T-helper 1 cell treated with Interleukin-12 subunit alpha and Interleukin-12 subunit beta and Interleukin-4 antibody, amounts not matched to agents 30 μg/mL and 1 μg/mL, for 36 hours (primary cell): ENCODE measurements around the gene MXD4.
A peak's percentile ranks its signal among the peaks of the same experiment; 100 is the strongest.

ENCODE experiments used
- H3K27ac Mint-ChIP-seq: one replicate; pipeline ENCODE4 v1.8.0; 2021; ENCODE audit warnings: mild to moderate bottlenecking, mixed read lengths
- H3K27me3 Mint-ChIP-seq: one replicate; pipeline ENCODE4 v1.8.0; 2021; ENCODE audit warnings: low read depth, mixed read lengths
- H3K36me3 Mint-ChIP-seq: one replicate; pipeline ENCODE4 v1.8.0; 2021; ENCODE audit warnings: low read depth, mixed read lengths
- H3K4me1 Mint-ChIP-seq: one replicate; pipeline ENCODE4 v1.8.0; 2021; ENCODE audit warnings: low read depth, mixed read lengths
- H3K4me3 Mint-ChIP-seq: one replicate; pipeline ENCODE4 v1.8.0; 2021; ENCODE audit warnings: mild to moderate bottlenecking, moderate library complexity, mixed read lengths
- H3K9me3 Mint-ChIP-seq: one replicate; pipeline ENCODE4 v1.8.0; 2021; ENCODE audit warnings: mixed read lengths

The MXD4 gene, protein sequence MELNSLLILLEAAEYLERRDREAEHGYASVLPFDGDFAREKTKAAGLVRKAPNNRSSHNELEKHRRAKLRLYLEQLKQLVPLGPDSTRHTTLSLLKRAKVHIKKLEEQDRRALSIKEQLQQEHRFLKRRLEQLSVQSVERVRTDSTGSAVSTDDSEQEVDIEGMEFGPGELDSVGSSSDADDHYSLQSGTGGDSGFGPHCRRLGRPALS

DNA sequence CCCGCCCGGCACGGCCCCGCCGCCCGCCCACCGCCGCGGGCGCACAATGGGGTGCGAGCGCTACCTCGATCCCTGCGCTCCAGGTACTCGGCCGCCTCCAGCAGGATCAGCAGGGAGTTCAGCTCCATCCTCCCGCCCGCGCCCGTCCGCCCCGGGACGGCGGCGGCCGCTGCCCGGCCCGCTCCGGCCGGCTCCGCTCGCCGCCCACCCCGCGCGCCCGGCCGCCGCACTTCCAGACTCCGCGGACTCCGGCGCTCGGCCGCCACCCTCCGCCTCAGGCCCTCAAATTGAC lies at the start of gene MXD4:
MXD4 (minus strand) TSS at position 257 of the 292 bp plus-strand sequence; CDS start at position 128, 129 bp downstream.
- Mint-ChIP-seq H3K4me3 (peak within 1 kb of the TSS; percentile 74), H3K27me3 (no peaks in the 10 kb centered on the region), H3K9me3 (no peaks in the 10 kb centered on the region), H3K27ac (peak within 1 kb of the TSS; percentile 67), H3K4me1 (no peaks in the 10 kb centered on the region), H3K36me3 (no peaks in the 10 kb centered on the region)

DNA sequence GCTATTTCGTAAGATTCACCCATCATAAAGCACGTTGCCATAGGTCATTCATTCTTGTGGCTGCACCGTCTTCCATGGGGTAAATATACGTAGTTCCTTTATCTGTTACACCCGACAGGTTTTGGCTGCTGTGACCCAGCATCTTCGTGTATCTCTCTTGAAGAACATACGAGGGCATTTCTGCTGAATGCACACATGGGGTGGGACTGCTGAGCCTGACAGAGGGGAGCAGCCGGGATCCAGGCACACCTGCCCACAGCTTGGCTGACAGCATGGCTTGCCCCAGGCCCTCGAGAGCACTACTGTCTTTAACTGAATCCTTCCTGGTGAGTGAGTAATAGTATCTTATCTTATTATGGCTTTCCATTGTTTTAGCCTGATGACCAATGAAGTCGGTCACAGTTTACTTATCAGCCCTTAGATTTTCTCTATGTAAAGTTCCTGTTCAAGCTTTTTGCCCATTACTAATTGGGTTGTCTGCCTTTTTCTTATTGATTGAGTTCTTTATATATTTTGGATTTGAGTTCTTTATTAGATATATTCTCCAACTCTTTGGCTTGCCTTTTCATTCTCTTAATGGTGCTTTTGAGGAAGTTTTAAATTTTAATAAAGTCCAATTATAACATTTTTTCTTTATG lies 45.0 kb upstream of the MXD4 start:
- H3K36me3 Mint-ChIP-seq, result peaks cover 3% of the 10 kb centered on the region
- no peak overlapping the region for H3K4me3 Mint-ChIP-seq
- H3K27ac Mint-ChIP-seq, result no peak overlapping the region
- no peaks in the 10 kb centered on the region for H3K4me1 Mint-ChIP-seq
- peaks cover 5% of the 10 kb centered on the region for H3K27me3 Mint-ChIP-seq
- H3K9me3 Mint-ChIP-seq, result peaks cover 9% of the 10 kb centered on the region

DNA sequence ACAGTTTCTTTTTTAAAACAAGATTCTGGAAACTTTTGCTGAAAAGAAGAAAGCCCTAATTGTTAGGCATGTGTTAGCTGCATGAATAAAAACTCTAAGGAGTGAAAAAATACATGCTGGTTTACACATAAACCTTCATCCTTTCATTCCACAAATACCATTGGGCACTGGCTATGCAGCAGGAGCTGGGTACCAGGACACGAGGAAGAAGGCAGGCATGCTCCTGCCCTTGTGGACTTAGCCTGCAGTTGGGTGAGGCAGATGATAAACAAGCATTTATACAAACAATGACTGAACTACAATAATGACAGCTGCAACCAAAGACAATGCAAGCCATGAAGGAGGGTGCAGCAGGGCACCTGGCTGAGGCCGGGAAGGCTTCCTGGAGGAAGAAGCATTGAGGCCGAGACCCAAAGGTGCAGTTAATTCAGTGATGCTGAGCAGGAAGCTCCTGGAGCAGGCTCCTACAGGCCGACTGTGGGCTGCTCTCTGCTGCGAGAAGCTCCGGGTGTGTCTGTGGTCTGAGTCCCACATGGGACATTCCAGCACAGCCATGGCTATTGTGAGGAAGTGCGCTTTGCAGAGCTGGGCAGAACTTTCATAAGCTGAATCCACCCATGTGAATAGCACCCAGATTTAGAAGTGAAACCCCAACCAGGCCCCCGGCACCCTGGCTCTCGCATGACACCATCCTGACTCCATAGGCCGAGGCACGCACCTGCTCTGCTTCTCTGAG lies 44.0 kb upstream of the MXD4 start:
- H3K27me3 Mint-ChIP-seq, result peaks cover 5% of the 10 kb centered on the region
- H3K27ac Mint-ChIP-seq, result no peak overlapping the region
- H3K4me3 Mint-ChIP-seq, result no peak overlapping the region
- peaks cover 3% of the 10 kb centered on the region for H3K36me3 Mint-ChIP-seq
- peaks cover 9% of the 10 kb centered on the region for H3K9me3 Mint-ChIP-seq
- H3K4me1 Mint-ChIP-seq, result no peaks in the 10 kb centered on the region

DNA sequence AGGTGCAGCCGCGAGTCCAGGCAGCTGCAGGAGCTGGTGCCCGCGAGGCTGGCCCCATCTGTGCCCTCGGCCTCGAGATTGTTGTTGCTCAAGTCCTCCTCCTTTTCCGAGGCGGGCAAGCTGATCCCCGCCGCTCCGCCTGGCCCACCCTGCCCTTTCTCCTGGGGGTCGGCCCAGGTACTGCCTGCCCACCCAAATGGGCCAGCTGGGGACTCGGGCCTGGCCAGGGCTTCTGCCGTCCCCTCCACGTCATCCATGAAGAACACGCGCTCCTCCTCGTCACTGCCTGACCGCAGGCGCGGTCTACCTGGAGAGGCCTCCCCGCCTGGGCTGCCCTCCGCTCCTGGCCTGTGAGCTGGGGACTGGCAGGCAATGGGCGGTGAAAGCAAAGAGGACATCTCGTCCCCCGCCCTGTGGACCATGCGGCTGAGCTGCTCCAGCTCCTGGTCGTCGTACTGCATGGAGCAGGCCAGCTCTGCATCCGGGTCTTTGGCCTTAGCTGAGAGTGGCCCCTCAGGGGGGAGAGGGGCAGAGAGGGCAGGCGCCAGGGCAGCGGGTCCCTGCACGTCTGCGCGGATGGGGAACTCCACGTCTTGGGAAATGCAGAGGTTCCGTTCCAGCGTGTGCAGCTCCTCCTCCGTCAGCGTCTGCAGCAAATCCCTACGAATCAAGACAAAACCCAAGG lies 43.1 kb upstream of the MXD4 start:
- Mint-ChIP-seq H3K4me1 (no peaks in the 10 kb centered on the region), H3K4me3 (no peak overlapping the region), H3K27me3 (peaks cover under 1% of the 10 kb centered on the region), H3K9me3 (peaks cover 4% of the 10 kb centered on the region), H3K27ac (no peak overlapping the region), H3K36me3 (peaks cover under 1% of the 10 kb centered on the region)

DNA sequence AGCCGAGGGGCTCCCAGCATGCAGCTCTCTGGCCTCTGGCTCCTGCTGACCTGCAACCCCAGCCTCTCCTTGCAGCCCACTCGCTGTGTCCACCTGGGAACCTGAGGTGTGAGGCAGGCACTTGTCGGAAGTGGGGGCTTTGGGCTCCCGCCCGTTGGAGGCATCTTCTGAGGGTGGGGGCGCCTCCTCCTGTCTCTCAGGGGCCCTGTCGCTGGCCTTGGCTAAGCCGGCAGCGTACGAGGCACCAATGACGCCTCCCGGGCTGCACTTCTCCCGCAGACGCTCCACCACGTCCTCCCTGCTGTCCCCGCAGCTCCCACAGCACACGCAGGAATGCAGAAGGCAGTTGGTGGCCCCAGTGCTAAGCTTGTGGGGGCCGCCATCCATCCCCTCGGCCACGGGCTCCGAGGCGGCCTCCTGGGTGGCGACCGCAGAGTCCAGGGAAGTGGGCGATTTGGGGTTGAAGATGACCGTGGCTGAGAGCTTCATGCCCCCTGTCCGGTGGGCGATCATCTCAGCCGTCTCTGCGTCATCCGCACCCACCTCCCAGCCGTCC lies 42.5 kb upstream of the MXD4 start:
- H3K36me3 Mint-ChIP-seq, result no peaks in the 10 kb centered on the region
- H3K4me1 Mint-ChIP-seq, result no peaks in the 10 kb centered on the region
- no peak overlapping the region for H3K27ac Mint-ChIP-seq
- H3K4me3 Mint-ChIP-seq, result no peak overlapping the region
- peaks cover 3% of the 10 kb centered on the region for H3K9me3 Mint-ChIP-seq
- no peaks in the 10 kb centered on the region for H3K27me3 Mint-ChIP-seq

DNA sequence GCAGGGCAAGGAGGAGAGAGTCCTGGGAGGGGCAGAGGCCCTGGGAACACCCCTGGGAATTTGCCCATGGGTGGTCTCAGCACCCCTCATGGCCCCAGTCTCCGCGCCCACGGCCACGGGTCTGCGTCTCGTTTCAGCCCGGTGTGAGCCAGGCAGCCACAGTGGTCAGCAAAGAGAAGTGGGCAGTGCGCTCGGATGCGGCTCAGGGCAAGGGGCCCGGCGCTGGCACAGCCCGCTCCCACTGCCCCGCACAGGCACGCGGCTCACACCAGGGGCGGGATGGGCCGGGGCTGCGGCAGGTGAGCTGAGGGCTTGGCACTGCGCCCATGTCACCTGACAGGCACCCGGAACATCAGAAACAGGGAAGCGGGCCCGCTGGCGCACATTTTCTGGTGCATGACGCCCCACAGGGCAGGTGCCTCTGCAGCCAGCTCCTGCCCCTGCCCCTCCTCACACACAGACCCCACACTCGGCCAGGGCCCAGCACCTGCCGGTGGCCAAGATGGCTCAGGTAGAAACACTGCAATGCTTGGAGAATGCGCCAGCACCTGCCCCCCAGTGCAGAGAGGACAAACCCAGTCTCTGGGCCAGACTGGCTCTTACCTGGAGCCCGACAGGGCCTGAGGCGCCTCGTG lies 41.9 kb upstream of the MXD4 start:
- no peaks in the 10 kb centered on the region for H3K27me3 Mint-ChIP-seq
- H3K4me3 Mint-ChIP-seq, result no peak overlapping the region
- H3K36me3 Mint-ChIP-seq, result no peaks in the 10 kb centered on the region
- peaks cover 3% of the 10 kb centered on the region for H3K9me3 Mint-ChIP-seq
- H3K27ac Mint-ChIP-seq, result no peak overlapping the region
- H3K4me1 Mint-ChIP-seq, result no peaks in the 10 kb centered on the region

DNA sequence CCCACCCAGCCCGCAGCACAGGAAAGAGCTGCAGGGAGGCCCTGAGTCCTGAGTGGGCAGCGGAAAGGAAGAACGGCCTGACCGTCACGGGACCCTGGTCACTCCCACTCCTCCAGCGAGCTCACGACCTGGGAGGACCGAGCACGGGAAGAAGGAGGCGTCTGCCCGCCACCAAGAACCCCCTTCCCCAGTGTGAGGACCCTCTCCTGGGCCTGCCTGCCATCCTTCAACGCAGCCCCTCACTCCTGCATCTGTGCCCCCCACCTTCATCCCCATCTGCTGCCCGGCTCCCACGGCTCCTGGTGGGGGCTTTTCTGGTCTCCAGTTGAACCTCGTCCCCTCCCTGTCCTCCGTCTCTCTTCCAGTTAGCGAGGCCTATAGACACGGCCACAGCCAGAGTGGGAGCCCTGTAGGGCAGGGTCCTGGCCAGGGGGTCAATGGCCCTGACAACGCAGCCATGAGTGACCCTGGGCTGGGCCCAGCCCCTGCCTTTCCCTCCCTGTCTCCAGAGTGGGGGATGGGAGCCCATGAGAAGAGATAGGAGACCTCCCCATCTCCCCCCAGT lies 41.3 kb upstream of the MXD4 start:
- no peak overlapping the region for H3K27ac Mint-ChIP-seq
- H3K4me1 Mint-ChIP-seq, result no peaks in the 10 kb centered on the region
- peaks cover 3% of the 10 kb centered on the region for H3K9me3 Mint-ChIP-seq
- no peaks in the 10 kb centered on the region for H3K27me3 Mint-ChIP-seq
- no peak overlapping the region for H3K4me3 Mint-ChIP-seq
- H3K36me3 Mint-ChIP-seq, result no peaks in the 10 kb centered on the region

DNA sequence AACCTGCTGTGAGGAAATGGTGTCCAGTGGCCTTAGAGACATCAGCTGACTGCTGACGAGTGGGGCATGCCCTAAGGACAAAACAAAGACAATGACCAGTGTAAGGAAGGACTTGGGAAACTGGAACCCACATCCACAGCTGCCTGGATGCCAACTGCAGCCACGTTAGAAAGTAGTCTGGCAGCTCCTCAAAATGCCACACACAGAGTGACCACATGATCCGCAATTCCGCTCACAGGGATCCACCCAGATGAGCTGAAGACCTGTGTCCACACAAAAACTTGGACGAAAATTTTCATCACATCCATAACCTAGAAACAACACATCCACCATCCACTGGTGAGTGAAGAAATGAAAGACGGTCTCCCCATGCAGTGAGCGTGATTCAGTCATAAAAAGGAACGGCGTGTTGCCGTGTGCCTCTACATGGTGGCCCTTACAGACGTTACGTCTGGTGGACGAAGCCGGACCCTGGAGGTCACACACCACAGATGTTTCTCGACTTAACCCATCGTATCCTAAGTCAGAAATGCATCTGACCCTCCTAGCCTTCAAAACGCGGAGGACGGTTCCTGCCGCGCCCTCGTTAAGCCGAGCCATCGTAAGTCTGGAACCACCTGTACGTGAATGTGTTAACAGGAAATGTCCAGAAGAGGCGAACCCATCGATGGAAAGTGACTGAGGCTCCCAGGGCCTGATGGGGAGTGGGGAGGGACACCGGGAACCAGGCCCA lies 40.6 kb upstream of the MXD4 start:
- H3K27ac Mint-ChIP-seq, result no peak overlapping the region
- H3K4me3 Mint-ChIP-seq, result no peak overlapping the region
- H3K36me3 Mint-ChIP-seq, result peaks cover 1% of the 10 kb centered on the region
- H3K4me1 Mint-ChIP-seq, result no peaks in the 10 kb centered on the region
- no peaks in the 10 kb centered on the region for H3K27me3 Mint-ChIP-seq
- peaks cover 3% of the 10 kb centered on the region for H3K9me3 Mint-ChIP-seq

DNA sequence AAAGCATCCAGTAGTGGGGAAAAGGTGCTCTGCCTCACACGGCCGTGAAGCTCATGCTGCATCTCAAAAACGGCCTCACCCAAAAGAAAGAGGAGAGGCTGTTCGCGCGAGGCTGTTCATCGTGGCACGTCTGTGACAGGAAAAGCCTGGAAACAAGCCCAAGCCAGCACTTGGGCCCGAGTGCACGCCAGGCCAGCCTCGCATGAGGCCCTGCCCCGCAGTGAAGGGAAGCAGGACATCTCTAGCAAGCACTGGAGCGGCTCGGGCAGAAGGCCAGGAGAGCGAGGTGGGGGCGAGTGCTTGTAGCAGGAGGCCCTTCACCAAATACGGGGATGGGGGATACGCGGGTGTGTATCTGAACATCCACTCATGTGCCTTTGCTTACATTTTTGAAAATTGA lies 39.9 kb upstream of the MXD4 start:
- peaks cover 3% of the 10 kb centered on the region for H3K36me3 Mint-ChIP-seq
- no peaks in the 10 kb centered on the region for H3K27me3 Mint-ChIP-seq
- no peaks in the 10 kb centered on the region for H3K4me1 Mint-ChIP-seq
- H3K27ac Mint-ChIP-seq, result no peak overlapping the region
- no peak overlapping the region for H3K4me3 Mint-ChIP-seq
- peaks cover 2% of the 10 kb centered on the region for H3K9me3 Mint-ChIP-seq

DNA sequence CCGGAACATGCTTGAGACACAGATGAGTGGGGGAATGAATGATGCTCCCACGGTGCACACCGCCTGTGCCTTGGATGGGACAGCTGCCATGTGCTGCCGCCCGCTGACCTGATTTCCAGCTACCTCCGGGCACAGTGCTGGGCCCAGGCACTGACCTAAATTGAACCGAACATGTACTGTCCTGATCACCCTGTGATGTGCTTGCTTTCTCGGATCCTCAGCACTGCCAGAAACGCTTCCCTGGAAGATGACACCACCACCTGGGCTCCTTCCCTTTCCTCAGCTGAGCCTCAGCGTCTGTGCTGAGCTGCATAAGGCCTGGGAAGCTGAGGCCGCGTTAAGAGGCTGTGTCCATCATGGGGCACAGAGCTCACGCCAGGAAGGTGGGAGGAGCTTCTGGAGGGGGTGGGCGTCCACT lies 39.3 kb upstream of the MXD4 start:
- Mint-ChIP-seq H3K27ac (no peak overlapping the region), H3K4me1 (no peaks in the 10 kb centered on the region), H3K36me3 (peaks cover 3% of the 10 kb centered on the region), H3K27me3 (no peaks in the 10 kb centered on the region), H3K4me3 (no peak overlapping the region), H3K9me3 (no peaks in the 10 kb centered on the region)

DNA sequence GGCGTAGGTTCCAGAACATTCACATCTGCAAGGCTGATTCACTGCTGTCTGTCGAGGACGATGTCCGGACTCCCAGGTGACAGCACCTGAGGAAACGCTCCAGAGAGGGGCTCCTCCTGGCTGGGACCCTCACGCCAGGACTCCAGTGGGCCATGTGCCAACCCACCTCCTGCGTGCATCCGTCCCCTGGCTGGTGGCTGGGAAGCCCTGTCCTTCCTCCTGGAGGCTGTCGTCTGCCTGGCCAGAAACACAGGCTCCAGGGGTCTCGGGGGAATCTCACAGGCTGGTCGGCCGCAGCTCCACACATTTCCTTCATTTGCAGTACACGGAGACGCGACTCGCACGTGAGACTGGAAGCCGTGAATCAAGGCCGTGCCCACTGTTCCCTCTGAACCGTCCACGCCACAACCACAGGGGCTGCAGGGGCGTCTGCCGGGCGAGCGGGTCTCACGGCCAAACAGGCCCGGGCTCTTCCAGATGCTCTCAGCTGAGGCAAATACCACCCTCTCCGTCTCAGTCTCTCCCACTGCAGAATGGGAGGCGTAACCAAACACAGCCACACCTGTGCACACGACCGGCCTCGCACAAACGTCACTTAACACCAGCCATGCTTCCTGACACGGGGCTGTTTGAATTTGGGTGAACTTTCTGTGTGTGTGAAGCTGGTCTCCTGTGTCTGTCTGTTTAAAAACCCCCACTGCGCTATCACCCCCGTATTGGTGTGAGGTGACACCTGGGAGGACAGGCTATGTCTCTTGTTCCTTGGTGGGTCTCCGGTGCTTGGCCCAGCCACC lies 38.7 kb upstream of the MXD4 start:
- Mint-ChIP-seq H3K36me3 (peaks cover 3% of the 10 kb centered on the region), H3K27ac (no peak overlapping the region), H3K4me3 (no peak overlapping the region), H3K9me3 (no peaks in the 10 kb centered on the region), H3K4me1 (peaks cover under 1% of the 10 kb centered on the region), H3K27me3 (no peaks in the 10 kb centered on the region)

DNA sequence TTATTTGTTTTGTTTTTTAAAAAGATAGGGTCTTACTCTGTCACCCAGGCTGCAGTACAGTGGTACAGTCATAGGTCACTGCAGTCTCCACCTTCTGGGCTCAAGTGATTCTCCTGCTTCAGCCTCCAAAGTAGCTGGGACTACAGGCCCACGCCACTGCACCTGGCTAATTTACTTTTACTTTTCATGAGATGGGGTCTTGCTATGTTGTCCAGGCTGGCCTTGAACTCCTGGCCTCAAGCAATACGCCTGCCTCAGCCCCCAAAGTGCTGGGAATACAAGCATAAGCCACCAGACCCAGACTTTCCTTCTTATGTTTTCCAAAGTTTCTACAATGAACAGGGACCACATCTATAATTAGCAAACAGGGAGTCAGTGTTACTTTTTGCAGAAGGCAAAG lies 37.9 kb upstream of the MXD4 start:
- Mint-ChIP-seq H3K27me3 (no peaks in the 10 kb centered on the region), H3K27ac (no peak overlapping the region), H3K4me1 (peaks cover 4% of the 10 kb centered on the region), H3K9me3 (no peaks in the 10 kb centered on the region), H3K36me3 (peaks cover 3% of the 10 kb centered on the region), H3K4me3 (no peak overlapping the region)

DNA sequence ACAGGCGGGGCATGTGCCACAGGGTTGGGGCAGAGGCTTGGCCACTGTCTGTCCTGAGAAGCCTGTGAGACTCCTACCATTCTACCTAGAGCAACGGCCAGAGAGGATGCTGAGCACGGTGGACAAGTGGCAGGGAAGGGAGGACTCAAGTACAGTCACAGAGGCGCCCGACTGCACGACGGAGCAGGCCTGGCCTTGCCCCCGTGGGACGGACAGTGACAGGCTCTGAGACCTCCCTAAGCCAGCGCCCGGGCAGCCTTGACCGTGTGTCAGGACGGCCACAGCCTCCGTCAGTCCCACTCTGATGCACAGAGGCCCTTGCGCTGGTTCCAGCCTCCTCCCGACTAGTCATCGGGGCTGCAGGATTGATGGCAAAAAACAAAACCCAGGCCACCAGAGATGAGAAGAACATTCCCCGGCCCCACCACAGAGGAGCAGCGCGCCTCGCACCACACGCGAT lies 36.7 kb upstream of the MXD4 start:
- Mint-ChIP-seq H3K36me3 (peaks cover 3% of the 10 kb centered on the region), H3K27me3 (no peaks in the 10 kb centered on the region), H3K27ac (no peak overlapping the region), H3K9me3 (no peaks in the 10 kb centered on the region), H3K4me3 (no peak overlapping the region), H3K4me1 (peaks cover 4% of the 10 kb centered on the region)
